HepG2 (cell line): ENCODE data around the gene ZNF618.

Source experiments
- ATF2 ChIP-seq: sonication (generic); formaldehyde crosslinking; IDR thresholded peaks from 2 replicates; pipeline ENCODE4 v1.4.0; 2020; ENCODE audit warnings: missing genetic modification reagents
- CTCF ChIP-seq: sonication (generic); formaldehyde crosslinking; IDR thresholded peaks from 2 replicates; pipeline ENCODE4 v1.5.0; 2020; ENCODE audit warnings: mild to moderate bottlenecking, missing genetic modification reagents, moderate library complexity
- POLR2A ChIP-seq, 2 experiments: IDR thresholded peaks; 2 replicates each; pipeline ENCODE4 v1.6.1; 2011; ENCODE audit warnings: low read depth in 2 of 2, low read length in 2 of 2, mild to moderate bottlenecking in 1 of 2, moderate library complexity in 1 of 2; ENCODE audit not compliant: insufficient read depth in 1 of 2
- RAD21 ChIP-seq: fragments of 450-650 bp; formaldehyde crosslinking; IDR thresholded peaks from 2 replicates; pipeline ENCODE4 v1.5.0; 2020; ENCODE audit warnings: mild to moderate bottlenecking
- ZBTB1 ChIP-seq: sonication (generic); formaldehyde crosslinking; IDR thresholded peaks from 2 replicates; pipeline ENCODE4 v1.4.0; 2020; ENCODE audit warnings: missing genetic modification reagents, borderline replicate concordance
- ZNF121 ChIP-seq: sonication (generic); formaldehyde crosslinking; IDR thresholded peaks from 2 replicates; pipeline ENCODE4 v1.5.0; 2020; ENCODE audit warnings: mild to moderate bottlenecking, missing genetic modification reagents

GRCh38 chr9:113933671-113934070 lies 57.6 kb downstream of the ZNF618 start:
- no peak for TF ChIP-seq CTCF (CRISPR knock-in tag)
- TF ChIP-seq ZBTB1 (CRISPR knock-in tag) = no peak
- no peak for TF ChIP-seq ZNF121 (CRISPR knock-in tag)
- no peak for TF ChIP-seq POLR2A (IDR thresholded peaks at IDR 0.05; ENCODE audit: insufficient read depth in 1 of 2, low read depth in 2 of 2, low read length in 2 of 2)
- no peak for TF ChIP-seq ATF2 (CRISPR knock-in tag)
- TF ChIP-seq RAD21 (CRISPR knock-in tag) = no peak
